Islet precursor cell (in vitro differentiated cells): ENCODE results near the gene LSM10.
A peak's percentile ranks its signal among the peaks of the same experiment; 100 is the strongest.

Source experiments
- DNase-seq: peaks from one replicate; pipeline ENCODE4 v3.0.0-alpha.2; 2018

Gene LSM10

DNA sequence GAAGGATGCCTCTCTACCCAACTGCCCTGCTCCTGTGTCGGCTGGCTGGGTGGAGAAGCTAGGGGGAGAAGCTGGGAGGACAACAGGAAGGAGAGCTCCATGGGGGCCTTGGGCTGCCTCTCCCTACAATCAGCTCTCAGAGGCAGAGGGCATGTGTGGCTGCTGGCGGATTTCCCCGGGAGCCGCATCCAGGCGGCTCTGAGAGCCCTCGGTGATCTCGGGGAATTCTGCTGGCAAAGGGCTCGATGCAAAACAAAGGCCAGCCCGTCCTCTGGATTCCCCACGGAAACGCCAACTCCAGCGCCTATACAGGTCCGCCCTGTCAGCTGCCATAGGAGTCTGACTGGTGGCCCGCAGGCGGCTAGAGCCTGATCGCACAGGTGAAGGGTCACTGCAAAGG, 47.9 kb downstream of the LSM10 start:
- DNase-seq: no peak

- peak; percentile 73 for DNase-seq
Observed at GRCh38 chr1:36349241-36349671, 48.5 kb downstream of the LSM10 start.

DNA sequence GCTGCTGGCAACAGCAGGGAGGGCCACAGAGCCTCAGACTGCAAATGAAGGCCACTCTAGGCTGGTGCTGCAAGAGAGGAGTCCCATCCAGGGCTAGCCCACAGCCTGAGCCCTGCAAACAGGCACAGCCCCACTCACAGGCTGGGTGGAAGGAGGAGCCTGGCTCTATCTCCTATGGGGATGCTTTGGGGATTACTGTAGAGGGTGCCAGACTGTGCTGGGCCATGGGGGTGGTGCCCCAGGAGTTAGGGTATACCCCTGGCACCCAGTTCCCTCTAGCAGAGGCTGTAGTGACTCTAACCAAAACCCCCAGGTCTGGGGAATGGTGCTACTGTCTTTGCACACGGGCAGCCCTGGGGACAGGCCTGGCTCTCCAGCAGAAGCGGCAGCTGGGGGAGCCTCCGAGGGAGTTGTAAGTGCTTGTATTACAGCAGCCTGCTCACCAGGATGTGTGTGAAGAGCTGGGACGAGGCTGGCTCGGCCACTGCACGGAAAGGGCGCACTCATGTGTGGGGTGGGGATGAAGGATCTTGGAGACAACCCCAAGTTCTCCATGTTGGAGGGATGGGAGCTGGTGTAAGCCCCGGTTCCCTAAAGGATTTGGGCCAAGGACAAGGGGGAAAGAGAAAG, 50.9 kb downstream of the LSM10 start:
- DNase-seq: no peak

DNA sequence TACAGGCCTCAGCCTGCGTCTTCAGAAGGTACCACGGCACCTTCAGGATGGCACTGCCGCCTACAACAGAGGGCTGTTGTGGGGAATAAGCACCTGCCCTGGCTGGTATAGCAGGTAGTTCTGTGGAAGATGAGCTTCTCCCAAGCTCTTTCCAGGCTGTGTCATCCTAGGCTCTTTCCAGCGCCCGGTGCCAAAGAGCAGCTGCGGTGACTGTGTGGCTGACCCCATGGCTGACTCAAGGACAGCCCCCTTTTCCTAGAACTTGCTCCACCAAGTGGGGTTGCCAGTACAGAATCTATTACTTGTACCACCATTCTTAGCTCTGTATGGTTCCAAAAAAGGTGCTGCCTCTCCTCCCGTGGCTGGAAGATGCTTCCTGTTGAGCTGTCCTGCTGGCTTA, 52.4 kb downstream of the LSM10 start:
- DNase-seq: no peak

DNA sequence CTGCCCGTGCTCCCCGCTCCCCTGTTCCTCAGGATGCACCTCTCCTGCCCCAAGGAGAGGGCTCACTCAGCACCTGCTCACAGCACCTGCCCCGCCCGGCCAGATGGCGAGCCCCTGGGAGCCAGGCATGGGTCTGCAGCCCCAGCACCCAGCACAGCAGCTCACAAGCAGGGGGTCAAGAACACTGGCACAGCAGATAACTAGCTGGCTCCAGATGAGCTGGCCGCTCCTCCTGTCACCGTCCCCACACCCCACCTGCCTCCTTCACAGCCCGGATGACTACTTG, 53.4 kb downstream of the LSM10 start:
- no peak for DNase-seq

DNA sequence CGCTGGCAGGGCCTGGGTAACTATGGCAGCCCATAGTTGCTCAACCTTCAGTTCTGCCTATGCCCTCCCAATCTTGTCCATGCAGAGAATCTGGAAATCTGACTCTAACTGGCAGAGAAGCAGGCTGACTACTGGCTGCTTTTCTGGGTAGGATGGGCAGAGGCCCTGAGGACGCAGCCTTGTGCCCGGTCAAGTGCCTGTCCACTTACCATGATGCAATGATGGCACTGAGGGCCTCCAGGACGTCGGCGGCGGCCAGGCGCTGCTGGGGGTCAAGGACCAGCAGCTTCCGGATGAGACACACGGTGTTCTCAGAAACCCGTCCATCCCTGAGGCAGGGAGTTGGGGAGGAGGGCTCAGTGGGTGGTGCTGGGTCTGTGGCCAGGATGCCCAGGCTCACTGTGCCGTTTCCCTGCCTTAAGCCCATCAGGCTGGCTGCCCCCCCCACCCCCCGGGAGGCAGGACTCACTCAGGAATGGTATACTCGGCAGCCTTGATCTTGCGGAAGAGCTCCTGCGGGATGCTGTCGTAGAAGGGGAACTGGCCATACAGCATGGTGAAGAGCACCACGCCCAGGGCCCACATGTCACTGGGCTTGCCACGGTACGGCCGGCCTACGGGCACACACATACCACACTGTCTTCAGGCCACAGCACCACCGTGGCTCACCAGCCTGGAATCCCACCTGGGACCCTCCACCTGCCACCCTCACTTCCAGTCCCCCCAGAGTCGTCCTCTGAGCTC, 53.9 kb downstream of the LSM10 start:
- no peak for DNase-seq
